Gastrocnemius medialis (tissue), 4 donors: ENCODE measurements around the gene VSIG8. TPM values are rescaled to one million over a fixed set of nuclear protein-coding genes. Genes with fewer than 3 reads are reported as not detected.
"Not testable (repeated sequence)": the region's sequence is repeated elsewhere in the genome, so short reads cannot be mapped to it uniquely, and the experiment has no call there.

Experiments used
- ATAC-seq, 2 donors: fragments of 150-250 bp; one replicate each; pipeline ENCODE4 v1.9.1; 2016
- DNase-seq, 2 donors: peaks; one replicate each; pipeline ENCODE4 v3.0.0-alpha.2; 2019
- H3K27ac ChIP-seq, 4 donors: fragments of 200-600 bp; sonication (generic); 1 replicate in 1 of 4; 2 replicates in 3 of 4; pipeline ENCODE4 v1.5.1; 2016 to 2018; ENCODE audit warnings: mild to moderate bottlenecking in 2 of 4, moderate library complexity in 1 of 4
- H3K27me3 ChIP-seq, 3 donors: fragments of 200-600 bp; sonication (generic) in 2 of 3; 1 replicate in 1 of 3; 2 replicates in 2 of 3; pipeline versions ENCODE4 v1.5.1 to v1.6.0; 2016 to 2019; ENCODE audit warnings: mild to moderate bottlenecking in 1 of 3, moderate library complexity in 1 of 3
- H3K36me3 ChIP-seq, 2 donors: fragments of 200-600 bp; sonication (generic) in 1 of 2; one replicate each; pipeline ENCODE4 v1.5.1; 2017 to 2018
- H3K4me1 ChIP-seq, 2 donors: fragments of 200-600 bp; sonication (generic) in 1 of 2; one replicate each; pipeline ENCODE4 v1.5.1; 2016 to 2017; ENCODE audit warnings: mild to moderate bottlenecking in 2 of 2
- H3K4me3 ChIP-seq, 4 donors: fragments of 200-600 bp; sonication (generic) in 3 of 4; 1 replicate in 1 of 4; 2 replicates in 3 of 4; pipeline ENCODE4 v1.5.1; 2016 to 2019; ENCODE audit warnings: mild to moderate bottlenecking in 2 of 4
- H3K9me3 ChIP-seq, 3 donors: fragments of 200-600 bp; sonication (generic) in 2 of 3; 1 replicate in 1 of 3; 2 replicates in 2 of 3; pipeline ENCODE4 v1.5.1; 2016 to 2019
- CTCF ChIP-seq, 5 experiments: fragments of 450-650 bp in 3 of 5; fragments of 200-600 bp in 2 of 5; sonication (generic) in 2 of 5; IDR thresholded peaks in 4 of 5; conservative IDR thresholded peaks in 1 of 5; 1 replicate in 4 of 5; 2 replicates in 1 of 5; pipeline ENCODE4 v1.5.1; 2016 to 2019; ENCODE audit warnings: antibody characterized with exemption in 5 of 5, mild to moderate bottlenecking in 3 of 5, moderate library complexity in 3 of 5
- POLR2A ChIP-seq, 2 donors: fragments of 450-650 bp; IDR thresholded peaks; one replicate each; pipeline ENCODE4 v1.6.1; 2017; ENCODE audit warnings: antibody characterized with exemption in 2 of 2, mild to moderate bottlenecking in 2 of 2, moderate library complexity in 2 of 2
- in situ Hi-C, 4 donors: fragments of 200-750 bp; cut with MboI; loops; one replicate each; pipeline versions ENCODE4 v1.15.0 to v1.8.0; 2017; ENCODE audit warnings: low sequenced_read_pairs in 4 of 4
- intact Hi-C: fragments of 100-400 bp; cut with DNase I; formaldehyde crosslinking; loops from one replicate; pipeline ENCODE4 v1.15.1; 2023; ENCODE audit warnings: low total_unique reads
- total RNA-seq, 4 donors: library from RNA; depleted of rRNA; stranded (reverse); fragments of >200 nt; gene quantifications; one replicate each; pipeline versions ENCODE4 v1.1.0 to v1.2.3, GENCODE V29; 2016

The VSIG8 gene
- total RNA-seq: not detected

GRCh38 chr1:159862557-159862956 is at the start of gene VSIG8:
Gene VSIG8 (minus strand): TSS chr1:159862657. CDS start chr1:159862521, 136 bp downstream.
- H3K27ac ChIP-seq: no peak within 1 kb of the TSS
- no peak for ATAC-seq
- no peaks in the 10 kb centered on the region for H3K36me3 ChIP-seq
- DNase-seq: no peak
- TF ChIP-seq CTCF (IDR thresholded peaks at IDR 0.05 in 4 of 5, conservative IDR thresholded peaks at IDR 0.05 in 1 of 5) (no peak), POLR2A (IDR thresholded peaks at IDR 0.05) (no peak)
- H3K9me3 ChIP-seq: no peaks in the 10 kb centered on the region
- intact Hi-C loops: no loop called here
- H3K4me1 ChIP-seq: no peaks in the 10 kb centered on the region
- in situ Hi-C loops: no loop called here
- no peaks in the 10 kb centered on the region for H3K27me3 ChIP-seq
- no peak within 1 kb of the TSS for H3K4me3 ChIP-seq

DNA sequence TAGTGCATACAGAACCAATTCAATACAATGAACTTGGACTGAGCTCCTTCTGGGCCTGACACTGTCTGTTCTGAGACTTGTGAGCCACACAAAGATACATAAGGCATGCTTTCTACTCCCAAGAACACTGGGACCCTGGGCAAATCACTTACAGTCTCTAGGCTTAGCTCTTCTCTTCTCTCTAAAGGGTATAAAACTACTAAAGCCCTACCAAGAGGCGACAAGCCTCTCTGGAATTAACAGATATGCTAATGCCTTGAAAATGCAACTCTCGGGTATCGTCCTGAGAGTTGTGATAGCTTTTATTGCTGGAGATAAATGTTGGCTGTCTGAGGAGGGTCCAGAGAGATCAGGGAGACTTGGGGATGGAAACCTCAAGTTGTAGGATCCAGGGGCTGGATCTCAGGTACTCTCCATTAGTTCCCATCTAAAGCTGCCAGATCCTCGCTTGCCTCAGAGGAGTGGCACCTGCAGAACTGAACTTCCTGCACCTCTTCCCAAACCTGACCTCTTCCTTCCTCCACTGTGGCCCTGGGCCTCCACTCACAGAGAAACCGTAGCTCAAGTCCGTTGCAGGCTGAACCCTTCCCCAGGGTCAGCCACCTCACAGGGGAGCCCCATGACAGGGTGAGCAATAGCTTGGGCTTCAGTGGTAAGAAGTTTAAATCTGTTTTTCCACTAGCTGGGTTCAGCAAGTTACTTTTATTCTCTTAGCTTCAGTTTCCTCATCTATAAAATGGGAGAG is 49.0 kb upstream of the VSIG8 start:
- ATAC-seq (no peak), DNase-seq (no peak)
- Histone ChIP-seq H3K27me3 (no peaks in the 10 kb centered on the region), H3K4me1 (peaks cover 0 to 13% of the 10 kb centered on the region in 2 donors), H3K36me3 (no peaks in the 10 kb centered on the region), H3K4me3 (no peak overlapping the region), H3K9me3 (no peaks in the 10 kb centered on the region), H3K27ac (peak overlapping the region in 3 of 4 donors; percentile 54 to 62 (median 54))
- in situ Hi-C loops: no loop called here
- intact Hi-C loops: loop anchor here (2.0 kb wide), 1 partner anchor 21 kb away; no protein-coding TSS in a partner anchor
- TF ChIP-seq CTCF (IDR thresholded peaks at IDR 0.05 in 4 of 5, conservative IDR thresholded peaks at IDR 0.05 in 1 of 5) (no peak), POLR2A (IDR thresholded peaks at IDR 0.05) (no peak)

GRCh38 chr1:159908031-159908940 is 45.8 kb upstream of the VSIG8 start:
- Histone ChIP-seq H3K9me3 (no peaks in the 10 kb centered on the region), H3K27me3 (no peaks in the 10 kb centered on the region), H3K27ac (no peak overlapping the region), H3K4me3 (no peak overlapping the region), H3K4me1 (peaks cover 0 to 8% of the 10 kb centered on the region in 2 donors), H3K36me3 (no peaks in the 10 kb centered on the region)
- intact Hi-C loops: no loop called here
- TF ChIP-seq POLR2A (IDR thresholded peaks at IDR 0.05) (no peak), CTCF (IDR thresholded peaks at IDR 0.05 in 4 of 5, conservative IDR thresholded peaks at IDR 0.05 in 1 of 5) (no peak)
- DNase-seq (no peak), ATAC-seq (no peak)
- in situ Hi-C loops: no loop called here

GRCh38 chr1:159906960-159907359 is 44.5 kb upstream of the VSIG8 start:
- no peak overlapping the region for H3K27ac ChIP-seq
- DNase-seq (no peak), ATAC-seq (no peak)
- no peaks in the 10 kb centered on the region for H3K27me3 ChIP-seq
- intact Hi-C loops: no loop called here
- no peak overlapping the region for H3K4me3 ChIP-seq
- in situ Hi-C loops: no loop called here
- TF ChIP-seq POLR2A (IDR thresholded peaks at IDR 0.05) (no peak), CTCF (IDR thresholded peaks at IDR 0.05 in 4 of 5, conservative IDR thresholded peaks at IDR 0.05 in 1 of 5) (no peak)
- H3K9me3 ChIP-seq: no peaks in the 10 kb centered on the region
- H3K4me1 ChIP-seq: peaks cover 0 to 8% of the 10 kb centered on the region in 2 donors
- no peaks in the 10 kb centered on the region for H3K36me3 ChIP-seq

GRCh38 chr1:159904036-159904435 is 41.6 kb upstream of the VSIG8 start:
- H3K36me3 ChIP-seq, intact Hi-C loops, H3K9me3 ChIP-seq, H3K27ac ChIP-seq, H3K4me1 ChIP-seq, H3K4me3 ChIP-seq, H3K27me3 ChIP-seq, in situ Hi-C loops, ATAC-seq, DNase-seq: not testable (repeated sequence)
